Immature natural killer cell (primary cell): ENCODE data around the gene TTYH3. TPM values are rescaled to one million over a fixed set of nuclear protein-coding genes. Genes with fewer than 3 reads are reported as not detected.
A peak's percentile ranks its signal among the peaks of the same experiment; 100 is the strongest.

Source experiments
- DNase-seq, 3 donors: peaks; one replicate each; pipeline ENCODE4 v3.0.0; 2022; ENCODE audit warnings: mixed read lengths in 1 of 3
- H3K27ac Mint-ChIP-seq, 6 donors: one replicate each; pipeline ENCODE4 v1.8.0; 2020; ENCODE audit warnings: mixed read lengths in 6 of 6, mild to moderate bottlenecking in 5 of 6, inconsistent platforms in 4 of 6, moderate library complexity in 3 of 6
- H3K27me3 Mint-ChIP-seq, 3 donors: one replicate each; pipeline ENCODE4 v1.8.0; 2020 to 2021; ENCODE audit warnings: low read depth in 3 of 3, mild to moderate bottlenecking in 3 of 3, mixed read lengths in 3 of 3, moderate library complexity in 3 of 3, inconsistent platforms in 1 of 3
- H3K36me3 Mint-ChIP-seq, 3 donors: one replicate each; pipeline ENCODE4 v1.8.0; 2020; ENCODE audit warnings: mixed read lengths in 3 of 3, inconsistent platforms in 2 of 3, mild to moderate bottlenecking in 2 of 3
- H3K4me1 Mint-ChIP-seq, 2 donors: one replicate each; pipeline ENCODE4 v1.8.0; 2020; ENCODE audit warnings: inconsistent platforms in 2 of 2, mild to moderate bottlenecking in 2 of 2, mixed read lengths in 2 of 2, moderate library complexity in 1 of 2
- H3K4me3 Mint-ChIP-seq, 5 donors: one replicate each; pipeline ENCODE4 v1.8.0; 2020; ENCODE audit warnings: mild to moderate bottlenecking in 5 of 5, mixed read lengths in 5 of 5, inconsistent platforms in 3 of 5, moderate library complexity in 3 of 5
- H3K9me3 Mint-ChIP-seq, 6 donors: one replicate each; pipeline ENCODE4 v1.8.0; 2020; ENCODE audit warnings: mild to moderate bottlenecking in 6 of 6, mixed read lengths in 6 of 6, inconsistent platforms in 4 of 6, moderate library complexity in 3 of 6
- polyA plus RNA-seq, 3 donors: library from polyadenylated mRNA; unstranded; fragments of 300-500 nt; fragmentation: Illumina TruSeq; gene quantifications; one replicate each; pipeline ENCODE4 v1.2.3, GENCODE V29; 2021

The TTYH3 gene
- polyA plus RNA-seq, 3 donors from 2014 or later, result 1.3 to 3.2 (median 1.6) TPM

DNA sequence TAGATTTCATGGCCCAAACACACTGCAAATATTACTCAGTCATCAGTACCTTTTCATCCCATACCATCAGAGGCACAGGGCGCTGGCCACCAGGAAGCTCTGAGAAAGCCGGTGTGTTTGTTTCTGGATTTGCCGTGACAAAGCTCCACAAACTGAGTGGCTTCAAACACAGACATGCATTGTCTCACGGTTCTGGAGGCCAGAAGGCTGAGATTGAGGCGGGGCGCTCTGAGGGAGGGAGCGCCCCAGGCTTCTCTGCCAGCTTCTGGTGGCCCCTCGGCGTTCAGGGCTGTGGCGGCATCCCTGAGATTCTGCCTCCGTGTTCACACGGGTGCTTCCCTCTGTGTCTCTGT lies 3.7 kb upstream of the TTYH3 start:
- peaks cover 0 to 2% (median 0%) of the 10 kb centered on the region in 3 donors for H3K27me3 Mint-ChIP-seq

DNA sequence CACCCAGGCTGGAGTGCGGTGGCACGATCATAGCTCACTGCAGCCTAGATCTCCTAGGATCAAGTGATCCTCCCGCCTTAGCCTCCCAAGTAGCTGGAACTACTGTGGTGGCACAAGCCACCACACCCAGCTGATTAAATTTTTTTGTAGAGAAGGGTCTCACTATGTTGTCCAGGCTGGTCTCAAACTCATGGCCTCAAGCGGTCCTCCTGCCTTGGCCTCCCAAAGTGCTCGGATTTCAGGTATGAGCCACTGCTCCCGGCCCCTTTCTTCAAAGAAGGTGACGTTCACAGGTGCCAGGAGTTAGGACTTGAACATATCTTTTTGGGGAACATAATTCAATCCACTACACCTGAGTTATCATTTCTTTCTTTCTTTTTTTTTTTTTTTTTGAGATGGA lies 2.9 kb upstream of the TTYH3 start:
- Mint-ChIP-seq H3K36me3 (no peaks in the 10 kb centered on the region), H3K9me3 (no peaks in the 10 kb centered on the region), H3K27ac (no peak overlapping the region), H3K4me3 (no peak overlapping the region), H3K4me1 (peaks cover 15 to 19% of the 10 kb centered on the region in 2 donors), H3K27me3 (peaks cover 0 to 2% (median 0%) of the 10 kb centered on the region in 3 donors)
- no peak for DNase-seq

More for the DNA sequence above, 3.7 kb upstream of the TTYH3 start:
- H3K4me1 Mint-ChIP-seq, result peaks cover 7 to 12% of the 10 kb centered on the region in 2 donors
- H3K27ac Mint-ChIP-seq, result no peak overlapping the region
- no peak overlapping the region for H3K4me3 Mint-ChIP-seq
- H3K9me3 Mint-ChIP-seq, result no peaks in the 10 kb centered on the region
- H3K36me3 Mint-ChIP-seq, result no peaks in the 10 kb centered on the region
- no peak for DNase-seq

DNA sequence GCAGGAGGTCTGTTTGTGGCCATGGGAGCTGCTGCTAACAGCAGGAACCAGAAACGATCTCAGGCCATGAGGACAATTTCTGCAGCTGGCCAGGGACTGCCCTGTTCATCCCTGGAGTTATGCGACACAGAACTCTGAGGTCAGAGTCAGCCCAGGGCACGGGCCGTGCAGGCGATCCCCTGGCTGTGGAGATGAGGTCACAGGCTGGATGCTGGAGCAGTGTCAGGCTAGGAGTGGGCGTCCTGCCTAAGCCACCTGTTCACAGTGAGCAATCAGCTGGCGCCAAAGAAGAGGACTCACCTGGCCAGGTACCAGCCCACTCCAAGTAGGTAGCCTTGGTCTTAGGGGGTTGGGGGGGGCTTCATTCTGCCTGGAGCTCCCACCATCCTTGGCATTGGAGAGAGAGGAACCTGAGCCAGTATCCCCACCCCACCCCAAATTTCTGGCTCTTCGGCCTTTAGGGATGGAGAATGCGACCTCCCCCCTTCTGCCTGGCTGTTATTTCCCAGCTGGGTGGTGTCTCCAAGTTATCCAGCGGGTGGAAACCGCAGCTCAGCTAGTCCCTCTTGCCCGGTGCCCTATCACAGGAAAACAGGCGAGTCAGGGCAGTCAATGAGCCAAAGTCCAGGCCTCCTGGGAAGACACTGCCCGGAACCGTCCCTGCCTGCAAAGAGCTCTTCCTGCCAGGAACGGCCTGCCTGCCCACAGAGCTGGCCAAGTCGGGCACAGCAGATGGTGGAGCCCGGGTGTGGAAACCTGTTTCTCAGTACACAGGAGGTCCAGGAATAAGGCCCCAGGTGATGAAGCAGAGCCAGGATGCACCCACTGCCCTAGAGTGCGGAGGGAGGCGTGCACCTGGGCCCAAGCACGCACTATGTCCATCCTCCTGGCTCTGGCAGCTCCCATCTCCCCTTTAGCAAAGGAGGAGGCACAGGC lies 1.8 kb upstream of the TTYH3 start:
- Mint-ChIP-seq H3K4me3 (no peak overlapping the region), H3K27ac (no peak overlapping the region), H3K27me3 (peaks cover 0 to 4% (median 2%) of the 10 kb centered on the region in 3 donors)

DNA sequence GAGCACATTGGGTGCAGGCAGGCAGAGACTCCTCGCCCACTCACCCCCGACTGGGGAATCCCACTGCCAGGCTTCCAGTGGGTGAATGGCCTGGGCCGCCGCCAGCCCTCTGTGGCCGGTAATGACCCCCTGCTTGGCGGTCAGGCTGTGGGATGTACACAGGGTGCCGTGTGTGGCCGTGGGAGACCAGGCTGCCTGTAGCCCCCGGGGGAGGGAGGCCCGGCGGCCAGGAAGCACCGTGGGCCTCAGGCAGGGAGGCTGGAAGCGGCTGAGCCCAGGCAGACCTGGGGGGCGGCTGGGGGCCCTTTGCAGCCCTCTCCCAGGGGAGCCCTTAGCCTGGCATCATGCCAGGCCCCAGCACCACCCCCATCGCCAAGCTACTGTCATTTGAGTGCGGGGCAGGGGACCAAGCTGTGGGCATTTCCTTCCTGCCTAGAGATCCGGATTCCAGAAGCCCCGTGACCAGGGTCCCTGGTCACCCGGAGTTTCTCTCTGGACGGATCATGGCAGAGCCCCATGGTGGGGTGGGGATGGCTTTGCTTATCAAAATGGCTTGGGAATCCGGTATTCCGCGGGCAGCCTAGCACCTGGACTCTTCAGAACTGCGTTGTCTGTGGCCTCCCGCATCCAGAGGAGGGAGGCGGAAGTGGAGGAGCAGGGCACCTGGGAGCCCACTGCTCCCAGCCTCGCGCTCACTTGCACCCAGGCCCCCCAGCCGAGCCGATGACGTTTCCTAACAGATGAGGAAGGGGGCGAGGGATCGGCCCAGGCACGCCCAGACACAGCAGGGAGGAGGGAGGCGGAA lies 1.1 kb downstream of the TTYH3 start:
- Mint-ChIP-seq H3K27ac (peak overlapping the region; percentile 23 to 89 (median 80)), H3K27me3 (peaks cover 0 to 4% (median 2%) of the 10 kb centered on the region in 3 donors), H3K4me1 (peaks cover 18 to 34% of the 10 kb centered on the region in 2 donors), H3K36me3 (no peaks in the 10 kb centered on the region), H3K4me3 (peak overlapping the region; percentile 85 to 91 (median 89)), H3K9me3 (no peaks in the 10 kb centered on the region)
- DNase-seq, result peak; percentile 45 to 63 (median 45)

More for the DNA sequence above, 1.8 kb upstream of the TTYH3 start:
- H3K4me1 Mint-ChIP-seq, result peaks cover 18 to 23% of the 10 kb centered on the region in 2 donors
- H3K36me3 Mint-ChIP-seq, result no peaks in the 10 kb centered on the region
- DNase-seq, result no peak
- no peaks in the 10 kb centered on the region for H3K9me3 Mint-ChIP-seq

DNA sequence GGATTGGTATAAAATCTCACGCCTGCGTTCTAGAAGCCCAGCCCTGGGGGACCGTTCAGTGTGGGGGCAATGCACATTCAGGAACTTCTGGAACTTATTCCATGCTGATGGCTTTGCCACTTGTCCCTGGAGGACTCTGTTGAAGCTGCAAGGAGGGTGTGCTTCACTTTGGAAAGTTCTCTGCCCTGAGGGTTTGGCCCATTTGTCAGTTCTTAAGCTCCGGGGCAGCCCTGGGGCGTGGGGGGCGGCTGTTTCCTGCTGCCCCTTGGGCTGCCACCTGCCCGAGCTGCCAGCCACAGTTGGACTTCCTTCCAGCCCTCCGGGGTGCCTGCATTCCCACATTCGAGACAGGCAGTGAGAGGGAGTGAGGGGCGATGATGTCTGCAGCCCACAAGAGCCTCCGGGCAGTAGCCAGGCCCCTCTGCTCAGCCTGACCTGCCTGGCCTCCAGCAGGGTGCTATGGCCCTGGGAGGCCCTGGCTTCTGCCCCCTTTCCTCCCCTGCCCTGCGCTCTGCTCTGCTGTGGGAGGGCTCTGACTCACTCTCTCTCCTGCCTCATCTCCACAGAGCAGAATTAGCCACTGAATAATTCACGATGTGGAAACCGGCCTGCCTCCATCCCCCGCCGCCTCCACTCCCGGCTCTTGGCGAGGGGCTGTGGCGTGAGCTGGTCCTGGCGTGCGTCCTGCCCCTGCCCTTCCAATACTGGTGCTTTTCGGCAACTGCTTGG lies 1.9 kb downstream of the TTYH3 start:
- no peaks in the 10 kb centered on the region for H3K9me3 Mint-ChIP-seq
- peaks cover 0 to 5% (median 2%) of the 10 kb centered on the region in 3 donors for H3K27me3 Mint-ChIP-seq
- H3K4me3 Mint-ChIP-seq, result peak overlapping the region; percentile 85 to 91 (median 89)
- H3K4me1 Mint-ChIP-seq, result peaks cover 18 to 34% of the 10 kb centered on the region in 2 donors
- H3K27ac Mint-ChIP-seq, result peak overlapping the region; percentile 51 to 92 (median 74)
- peak in 2 of 3 donors; percentile 17 to 22 for DNase-seq
- H3K36me3 Mint-ChIP-seq, result no peaks in the 10 kb centered on the region

DNA sequence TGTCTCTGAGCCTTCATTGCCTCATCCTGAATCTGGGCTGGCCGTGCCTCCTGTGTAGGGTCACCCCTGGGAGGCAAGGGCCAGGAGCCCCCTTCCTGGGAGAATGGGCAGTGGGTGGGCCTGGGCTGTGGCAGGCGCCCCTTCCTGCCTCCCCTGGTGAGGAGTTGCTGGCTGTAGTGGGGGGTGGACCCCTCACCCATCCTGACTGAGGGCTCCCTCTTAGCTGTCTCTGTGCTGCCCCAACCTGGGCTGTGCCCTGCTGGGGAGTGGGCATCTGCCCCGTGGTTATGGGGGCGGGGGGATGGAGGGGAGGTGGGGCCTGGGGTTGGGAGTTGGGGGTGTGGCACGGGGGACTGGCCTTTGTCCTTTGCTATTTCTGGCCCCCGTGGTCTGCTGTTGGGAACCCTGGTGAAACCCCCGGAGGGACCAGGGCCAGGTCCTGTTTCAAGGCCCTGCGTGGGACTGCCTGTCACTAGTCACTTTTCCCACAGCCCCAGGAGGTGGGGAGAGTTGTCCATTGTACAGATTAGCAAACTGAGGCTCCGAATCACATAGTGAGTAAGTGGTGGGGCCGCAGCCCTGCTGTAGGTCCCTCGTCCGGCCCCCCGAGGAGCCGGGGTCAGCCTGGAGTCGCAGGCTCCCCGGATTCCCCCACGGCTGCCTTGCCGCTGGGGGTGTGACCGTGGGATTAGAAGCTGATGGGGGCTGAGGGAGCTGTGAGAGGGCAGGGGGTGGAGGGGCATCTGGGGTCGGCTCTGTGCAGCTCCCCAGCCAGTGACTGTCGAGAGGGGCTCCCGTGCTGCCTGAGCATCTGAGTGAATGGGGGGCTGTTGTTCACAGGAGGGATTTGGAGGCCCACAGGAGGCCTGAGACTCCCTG lies 2.7 kb downstream of the TTYH3 start:
- peak overlapping the region; percentile 85 to 91 (median 89) for H3K4me3 Mint-ChIP-seq
- no peak for DNase-seq
- peaks cover 18 to 34% of the 10 kb centered on the region in 2 donors for H3K4me1 Mint-ChIP-seq
- peaks cover 0 to 5% (median 2%) of the 10 kb centered on the region in 3 donors for H3K27me3 Mint-ChIP-seq
- H3K9me3 Mint-ChIP-seq, result no peaks in the 10 kb centered on the region
- no peaks in the 10 kb centered on the region for H3K36me3 Mint-ChIP-seq
- peak overlapping the region in 3 of 6 donors; percentile 51 to 92 (median 68) for H3K27ac Mint-ChIP-seq

DNA sequence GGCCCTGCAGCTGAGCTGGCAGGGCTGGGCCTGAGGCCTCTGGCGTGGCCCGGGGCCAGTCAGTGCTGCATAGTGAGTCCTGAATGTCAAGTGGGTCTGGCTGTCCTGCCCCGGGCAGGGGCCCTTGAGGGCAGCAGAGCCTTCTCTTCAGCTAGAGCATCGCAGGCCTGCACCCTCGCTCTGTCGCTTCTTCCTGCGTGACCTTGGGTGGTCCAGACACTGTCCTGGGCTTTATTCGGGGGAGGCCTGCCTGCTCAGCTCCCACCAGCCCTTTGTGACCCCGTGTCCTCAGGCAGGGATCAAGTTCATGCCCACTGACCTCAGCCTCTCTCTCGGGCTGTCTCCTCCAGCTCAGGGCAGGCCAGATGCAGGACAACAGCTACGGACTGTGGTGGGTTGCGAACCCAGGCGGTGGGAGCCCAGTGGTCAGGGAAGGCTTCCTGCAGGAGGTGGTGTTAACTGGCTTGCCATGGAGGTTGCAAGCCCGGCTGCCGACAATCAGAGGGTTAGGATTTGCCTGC lies 3.4 kb downstream of the TTYH3 start:
- H3K36me3 Mint-ChIP-seq, result no peaks in the 10 kb centered on the region
- H3K4me1 Mint-ChIP-seq, result peaks cover 18 to 34% of the 10 kb centered on the region in 2 donors
- H3K9me3 Mint-ChIP-seq, result no peaks in the 10 kb centered on the region
- no peak for DNase-seq
- peaks cover 0 to 5% (median 2%) of the 10 kb centered on the region in 3 donors for H3K27me3 Mint-ChIP-seq
- H3K4me3 Mint-ChIP-seq, result peak overlapping the region; percentile 11 to 53 (median 35)
- no peak overlapping the region for H3K27ac Mint-ChIP-seq

DNA sequence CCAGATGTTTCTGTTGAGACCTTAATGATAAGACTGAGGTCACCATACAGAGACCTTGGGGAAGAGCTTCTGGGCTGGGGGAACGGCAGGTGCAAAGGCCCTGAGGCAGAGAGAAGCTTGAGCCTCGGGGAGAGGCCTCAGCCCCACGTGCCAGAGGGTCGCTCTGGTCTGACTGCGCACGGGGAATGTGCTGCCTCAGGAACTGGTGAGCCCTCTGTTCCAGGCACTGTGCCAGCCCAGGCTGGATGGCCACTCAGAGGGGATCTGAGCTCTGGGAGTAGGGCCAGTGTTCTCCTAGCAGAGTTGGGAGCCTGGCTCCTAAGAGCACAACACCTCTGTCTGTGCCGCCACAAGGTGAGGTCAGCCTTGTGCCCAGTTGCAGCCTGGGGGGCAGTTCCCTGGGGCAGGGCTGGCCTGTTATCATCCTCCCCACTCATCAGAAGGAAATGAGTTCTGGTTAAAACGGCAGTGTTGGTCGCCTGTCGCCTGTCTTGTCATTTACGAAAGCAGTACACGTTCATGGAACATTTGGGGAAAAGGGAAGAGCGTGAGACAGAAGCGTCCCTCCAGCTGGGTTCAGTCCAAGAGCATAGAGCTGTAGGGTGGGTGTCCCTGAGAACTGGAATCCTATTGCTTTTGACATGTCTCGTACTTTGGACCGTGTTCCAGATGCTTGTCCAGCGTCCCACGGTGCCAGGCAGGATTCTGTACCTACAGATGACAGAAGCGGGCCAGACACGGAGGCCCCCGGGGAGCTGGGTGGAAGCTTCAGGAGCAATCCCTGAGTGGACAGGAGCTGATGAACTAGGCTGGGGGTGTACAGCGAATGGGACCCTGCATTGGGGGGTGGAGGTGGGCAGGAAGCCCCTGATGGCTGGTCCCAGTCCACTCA lies 4.3 kb downstream of the TTYH3 start:
- no peaks in the 10 kb centered on the region for H3K36me3 Mint-ChIP-seq
- peak overlapping the region in 2 of 5 donors; percentile 27 to 53 for H3K4me3 Mint-ChIP-seq
- no peaks in the 10 kb centered on the region for H3K9me3 Mint-ChIP-seq
- no peak for DNase-seq
- peak overlapping the region in 2 of 6 donors; percentile 21 to 50 for H3K27ac Mint-ChIP-seq
- H3K4me1 Mint-ChIP-seq, result peaks cover 17 to 33% of the 10 kb centered on the region in 2 donors
- H3K27me3 Mint-ChIP-seq, result peaks cover 0 to 5% (median 2%) of the 10 kb centered on the region in 3 donors

DNA sequence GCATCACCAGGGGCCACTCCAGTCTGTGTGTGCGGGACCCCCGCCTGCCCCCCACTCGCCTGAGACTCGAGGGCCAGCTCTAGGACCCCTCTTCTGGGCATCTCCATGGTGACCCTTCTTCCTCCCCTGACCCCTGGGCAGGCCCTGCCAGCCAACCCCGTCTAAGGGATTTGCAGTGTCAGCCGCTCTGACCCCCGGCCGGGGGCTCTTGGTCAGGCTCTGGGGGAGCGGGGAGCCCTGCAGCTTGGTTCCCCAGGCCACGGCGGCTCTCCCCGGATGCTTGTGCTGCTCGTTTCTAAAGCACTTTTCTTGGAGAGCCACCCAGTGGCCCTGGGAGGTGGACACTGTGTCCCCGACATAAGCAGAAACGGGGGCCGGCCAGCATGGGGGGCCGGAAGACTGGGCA lies 5.3 kb downstream of the TTYH3 start:
- H3K4me1 Mint-ChIP-seq, result peaks cover 13 to 29% of the 10 kb centered on the region in 2 donors
- H3K27ac Mint-ChIP-seq, result no peak overlapping the region
- H3K4me3 Mint-ChIP-seq, result no peak overlapping the region
- H3K9me3 Mint-ChIP-seq, result no peaks in the 10 kb centered on the region
- H3K27me3 Mint-ChIP-seq, result peaks cover 0 to 5% (median 2%) of the 10 kb centered on the region in 3 donors
- DNase-seq, result no peak
- H3K36me3 Mint-ChIP-seq, result no peaks in the 10 kb centered on the region

DNA sequence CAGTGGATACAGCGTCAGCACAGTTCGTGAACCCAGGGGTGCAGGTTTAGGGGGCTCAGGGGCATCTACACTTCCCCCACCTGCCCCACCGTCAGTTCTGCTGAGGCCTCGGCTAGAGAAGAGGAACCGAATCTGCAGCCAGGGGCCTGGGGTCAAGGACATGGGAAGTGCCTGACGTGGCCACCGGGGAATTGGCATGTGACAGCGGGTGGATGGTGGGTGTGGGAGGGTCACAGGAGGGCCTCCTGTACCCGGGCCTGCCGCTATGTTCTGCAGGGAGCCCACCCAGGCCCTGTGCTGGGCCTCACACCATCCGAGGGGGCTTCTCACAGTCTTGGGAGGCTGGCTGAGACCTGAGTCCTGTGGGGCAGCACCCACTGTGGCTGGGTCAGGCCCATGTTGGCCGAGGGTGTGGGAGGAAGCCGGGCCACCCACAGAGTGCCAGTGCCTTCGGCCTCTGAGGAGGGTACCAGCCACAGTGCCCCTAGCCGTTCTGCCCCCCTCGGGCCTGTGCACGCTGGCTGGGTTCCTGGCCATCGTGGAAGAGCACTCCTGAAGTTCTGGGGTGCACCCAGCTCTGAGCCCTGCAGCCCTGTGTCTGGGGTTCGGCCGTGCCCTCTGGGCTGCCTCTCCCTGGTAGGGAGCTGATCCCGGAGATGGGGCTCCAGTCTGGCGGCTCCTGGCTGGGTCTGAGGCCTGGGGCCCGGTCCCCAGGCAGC lies 5.9 kb downstream of the TTYH3 start:
- H3K36me3 Mint-ChIP-seq, result no peaks in the 10 kb centered on the region
- peaks cover 0 to 5% (median 0%) of the 10 kb centered on the region in 3 donors for H3K27me3 Mint-ChIP-seq
- H3K9me3 Mint-ChIP-seq, result no peaks in the 10 kb centered on the region
- H3K4me3 Mint-ChIP-seq, result no peak overlapping the region
- H3K27ac Mint-ChIP-seq, result no peak overlapping the region
- DNase-seq, result no peak
- peaks cover 13 to 26% of the 10 kb centered on the region in 2 donors for H3K4me1 Mint-ChIP-seq
